OCI-LY3 (cell line): ENCODE data around the gene RASA1.

Experiments used
- EZH2phosphoT487 ChIP-seq: fragments of 200-600 bp; shearing (Covaris generic); IDR thresholded peaks from 2 replicates; pipeline ENCODE4 v1.6.1; 2018; ENCODE audit warnings: antibody characterized with exemption, mixed run types, low read depth
- TF ChIP-seq, protein P1 (sequence below): fragments of 200-600, 300-600 bp; sonication (generic); IDR thresholded peaks from 2 replicates; pipeline ENCODE4 v1.5.1; 2014; ENCODE audit warnings: antibody characterized with exemption, low read length, low read depth

GRCh38 chr5:87282269-87282668 is 14.6 kb downstream of the RASA1 start:
- TF ChIP-seq, protein P1, sequence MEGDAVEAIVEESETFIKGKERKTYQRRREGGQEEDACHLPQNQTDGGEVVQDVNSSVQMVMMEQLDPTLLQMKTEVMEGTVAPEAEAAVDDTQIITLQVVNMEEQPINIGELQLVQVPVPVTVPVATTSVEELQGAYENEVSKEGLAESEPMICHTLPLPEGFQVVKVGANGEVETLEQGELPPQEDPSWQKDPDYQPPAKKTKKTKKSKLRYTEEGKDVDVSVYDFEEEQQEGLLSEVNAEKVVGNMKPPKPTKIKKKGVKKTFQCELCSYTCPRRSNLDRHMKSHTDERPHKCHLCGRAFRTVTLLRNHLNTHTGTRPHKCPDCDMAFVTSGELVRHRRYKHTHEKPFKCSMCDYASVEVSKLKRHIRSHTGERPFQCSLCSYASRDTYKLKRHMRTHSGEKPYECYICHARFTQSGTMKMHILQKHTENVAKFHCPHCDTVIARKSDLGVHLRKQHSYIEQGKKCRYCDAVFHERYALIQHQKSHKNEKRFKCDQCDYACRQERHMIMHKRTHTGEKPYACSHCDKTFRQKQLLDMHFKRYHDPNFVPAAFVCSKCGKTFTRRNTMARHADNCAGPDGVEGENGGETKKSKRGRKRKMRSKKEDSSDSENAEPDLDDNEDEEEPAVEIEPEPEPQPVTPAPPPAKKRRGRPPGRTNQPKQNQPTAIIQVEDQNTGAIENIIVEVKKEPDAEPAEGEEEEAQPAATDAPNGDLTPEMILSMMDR: no peak
- TF ChIP-seq EZH2phosphoT487: no peak
